ENCODE measurements around the gene IL4.
A peak's percentile ranks its signal among the peaks of the same experiment; 100 is the strongest.

The IL4 gene

DNA sequence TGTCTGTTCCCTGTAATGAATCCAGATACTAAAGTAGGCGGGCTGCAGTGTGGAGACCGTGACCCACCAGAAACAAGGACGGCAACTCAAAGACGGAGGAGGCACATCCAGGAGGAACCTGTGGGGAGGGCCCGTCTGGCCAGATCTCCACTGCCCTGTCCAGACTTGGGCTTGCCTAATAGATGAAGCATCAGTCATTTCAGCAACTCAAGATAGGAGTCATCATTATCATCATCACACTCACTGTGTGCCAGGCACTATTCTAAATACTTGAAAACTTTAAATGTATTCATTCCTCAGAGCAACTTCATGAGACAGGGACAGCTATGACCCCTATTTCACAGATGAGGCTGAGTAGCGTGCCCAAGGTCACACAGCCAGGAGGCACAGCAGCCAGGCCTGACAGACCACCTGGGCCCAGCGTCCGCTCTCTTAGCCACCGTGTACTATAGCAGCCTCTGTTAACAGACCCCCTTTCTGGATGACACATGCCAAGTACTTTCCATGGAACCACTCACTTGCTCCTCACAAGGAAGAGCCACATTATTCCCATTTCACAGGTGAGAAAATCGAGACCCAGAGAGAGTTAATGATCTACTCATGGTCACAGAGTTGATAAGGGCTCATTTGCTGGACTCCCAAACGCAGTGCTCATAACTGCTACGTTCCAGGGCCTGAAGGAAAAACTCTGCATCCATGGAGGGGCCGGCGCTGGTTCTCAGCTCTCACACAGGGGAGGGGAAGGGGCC lies 4.9 kb upstream of the IL4 start:
- DNase-seq (ENCODE audit: extremely low read depth, low read depth): no peak
- TF ChIP-seq, protein P1, sequence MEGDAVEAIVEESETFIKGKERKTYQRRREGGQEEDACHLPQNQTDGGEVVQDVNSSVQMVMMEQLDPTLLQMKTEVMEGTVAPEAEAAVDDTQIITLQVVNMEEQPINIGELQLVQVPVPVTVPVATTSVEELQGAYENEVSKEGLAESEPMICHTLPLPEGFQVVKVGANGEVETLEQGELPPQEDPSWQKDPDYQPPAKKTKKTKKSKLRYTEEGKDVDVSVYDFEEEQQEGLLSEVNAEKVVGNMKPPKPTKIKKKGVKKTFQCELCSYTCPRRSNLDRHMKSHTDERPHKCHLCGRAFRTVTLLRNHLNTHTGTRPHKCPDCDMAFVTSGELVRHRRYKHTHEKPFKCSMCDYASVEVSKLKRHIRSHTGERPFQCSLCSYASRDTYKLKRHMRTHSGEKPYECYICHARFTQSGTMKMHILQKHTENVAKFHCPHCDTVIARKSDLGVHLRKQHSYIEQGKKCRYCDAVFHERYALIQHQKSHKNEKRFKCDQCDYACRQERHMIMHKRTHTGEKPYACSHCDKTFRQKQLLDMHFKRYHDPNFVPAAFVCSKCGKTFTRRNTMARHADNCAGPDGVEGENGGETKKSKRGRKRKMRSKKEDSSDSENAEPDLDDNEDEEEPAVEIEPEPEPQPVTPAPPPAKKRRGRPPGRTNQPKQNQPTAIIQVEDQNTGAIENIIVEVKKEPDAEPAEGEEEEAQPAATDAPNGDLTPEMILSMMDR (IDR thresholded peaks at IDR 0.05; ENCODE audit: low read depth, low read length): no peak

DNA sequence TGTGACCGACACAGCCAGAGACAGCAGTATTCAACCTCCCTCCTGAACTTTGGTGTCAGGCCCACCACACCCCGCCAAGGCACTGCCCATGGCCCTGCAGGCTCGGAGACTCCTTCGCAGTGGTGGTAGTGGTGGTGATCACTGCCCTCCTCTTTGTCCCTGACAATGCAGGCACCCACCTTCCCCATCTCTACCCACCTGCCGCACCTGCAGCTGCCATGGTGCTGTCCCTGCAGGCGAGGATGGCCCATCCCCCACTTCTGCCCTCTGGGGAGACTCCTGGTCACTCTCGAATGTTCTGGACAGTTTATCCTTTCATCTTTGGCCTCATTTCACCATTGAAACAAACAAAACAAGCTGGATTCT lies 4.4 kb upstream of the IL4 start:
- no peak for DNase-seq (ENCODE audit: extremely low read depth, low read depth)

DNA sequence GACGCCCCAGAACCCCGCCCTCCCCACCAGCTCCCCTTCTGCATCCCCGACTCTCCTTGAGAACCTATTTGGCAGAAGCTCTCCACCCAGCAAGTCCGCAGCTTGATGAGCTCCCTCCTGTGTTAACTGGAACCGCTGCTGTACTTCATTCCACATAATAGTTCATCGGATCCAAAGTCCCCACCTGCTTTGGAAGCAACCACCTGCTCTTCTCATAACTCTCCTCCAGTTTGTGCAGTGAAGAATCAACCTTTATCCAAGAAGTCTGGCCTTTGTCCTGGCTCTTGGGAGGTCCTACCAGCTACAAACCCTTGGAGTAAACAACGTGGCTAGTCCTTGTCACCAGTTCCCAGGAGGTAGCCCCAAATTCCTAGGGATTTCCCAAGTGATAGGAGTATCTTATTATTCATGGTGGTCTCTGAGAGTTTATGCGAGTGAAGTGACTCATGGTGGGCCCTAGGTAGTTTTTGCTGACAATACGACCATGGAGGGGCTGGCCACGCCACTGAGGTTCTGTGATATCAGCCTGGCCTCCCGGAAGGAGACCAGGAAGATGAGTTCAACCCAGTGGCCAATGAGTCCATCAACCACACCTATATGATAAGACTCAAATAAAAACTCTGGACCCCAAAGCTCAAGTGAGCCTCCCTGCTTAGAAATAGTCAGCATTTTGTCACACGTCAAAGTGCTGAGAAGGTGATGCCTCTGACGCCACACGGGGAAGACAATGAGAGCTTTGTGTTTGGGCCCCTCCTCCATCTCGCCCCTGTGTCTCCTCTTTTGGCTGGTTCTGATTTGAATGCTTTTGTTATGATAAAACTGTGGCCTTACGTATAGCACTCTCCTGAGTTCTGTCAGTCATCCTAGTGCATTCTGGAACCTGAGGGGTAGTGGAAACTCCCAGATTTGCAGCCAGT lies 3.6 kb upstream of the IL4 start:
- no peak for DNase-seq (ENCODE audit: extremely low read depth, low read depth)
- TF ChIP-seq, protein P1 (IDR thresholded peaks at IDR 0.05; ENCODE audit: low read depth, low read length): no peak

More for the DNA sequence above, 4.4 kb upstream of the IL4 start:
- TF ChIP-seq, protein P1 (IDR thresholded peaks at IDR 0.05; ENCODE audit: low read depth, low read length): no peak

DNA sequence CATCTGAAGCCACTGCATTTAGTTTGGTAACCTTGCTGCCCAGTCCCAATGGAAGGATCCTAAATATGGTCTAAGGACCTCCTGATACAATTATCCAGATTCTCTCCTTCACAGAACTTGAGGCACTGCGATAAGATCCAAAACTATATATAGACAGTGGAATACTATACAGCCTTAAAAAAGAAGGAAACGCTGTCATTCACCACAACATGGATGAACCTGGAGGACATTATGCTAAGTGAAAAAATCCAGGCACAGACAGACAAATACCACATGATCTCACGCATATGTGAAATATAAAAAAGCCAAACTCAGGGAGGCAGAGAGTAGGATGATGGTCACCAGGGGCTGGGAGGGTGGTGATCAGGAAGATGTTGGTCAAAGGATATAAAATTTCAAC lies 2.8 kb upstream of the IL4 start:
- DNase-seq (ENCODE audit: extremely low read depth, low read depth): no peak
- TF ChIP-seq, protein P1 (IDR thresholded peaks at IDR 0.05; ENCODE audit: low read depth, low read length): no peak

DNA sequence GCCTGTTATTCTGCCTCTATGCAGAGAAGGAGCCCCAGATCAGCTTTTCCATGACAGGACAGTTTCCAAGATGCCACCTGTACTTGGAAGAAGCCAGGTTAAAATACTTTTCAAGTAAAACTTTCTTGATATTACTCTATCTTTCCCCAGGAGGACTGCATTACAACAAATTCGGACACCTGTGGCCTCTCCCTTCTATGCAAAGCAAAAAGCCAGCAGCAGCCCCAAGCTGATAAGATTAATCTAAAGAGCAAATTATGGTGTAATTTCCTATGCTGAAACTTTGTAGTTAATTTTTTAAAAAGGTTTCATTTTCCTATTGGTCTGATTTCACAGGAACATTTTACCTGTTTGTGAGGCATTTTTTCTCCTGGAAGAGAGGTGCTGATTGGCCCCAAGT lies 301 bp upstream of the IL4 start:
- DNase-seq (ENCODE audit: extremely low read depth, low read depth): no peak
- TF ChIP-seq, protein P1 (IDR thresholded peaks at IDR 0.05; ENCODE audit: low read depth, low read length): no peak

DNA sequence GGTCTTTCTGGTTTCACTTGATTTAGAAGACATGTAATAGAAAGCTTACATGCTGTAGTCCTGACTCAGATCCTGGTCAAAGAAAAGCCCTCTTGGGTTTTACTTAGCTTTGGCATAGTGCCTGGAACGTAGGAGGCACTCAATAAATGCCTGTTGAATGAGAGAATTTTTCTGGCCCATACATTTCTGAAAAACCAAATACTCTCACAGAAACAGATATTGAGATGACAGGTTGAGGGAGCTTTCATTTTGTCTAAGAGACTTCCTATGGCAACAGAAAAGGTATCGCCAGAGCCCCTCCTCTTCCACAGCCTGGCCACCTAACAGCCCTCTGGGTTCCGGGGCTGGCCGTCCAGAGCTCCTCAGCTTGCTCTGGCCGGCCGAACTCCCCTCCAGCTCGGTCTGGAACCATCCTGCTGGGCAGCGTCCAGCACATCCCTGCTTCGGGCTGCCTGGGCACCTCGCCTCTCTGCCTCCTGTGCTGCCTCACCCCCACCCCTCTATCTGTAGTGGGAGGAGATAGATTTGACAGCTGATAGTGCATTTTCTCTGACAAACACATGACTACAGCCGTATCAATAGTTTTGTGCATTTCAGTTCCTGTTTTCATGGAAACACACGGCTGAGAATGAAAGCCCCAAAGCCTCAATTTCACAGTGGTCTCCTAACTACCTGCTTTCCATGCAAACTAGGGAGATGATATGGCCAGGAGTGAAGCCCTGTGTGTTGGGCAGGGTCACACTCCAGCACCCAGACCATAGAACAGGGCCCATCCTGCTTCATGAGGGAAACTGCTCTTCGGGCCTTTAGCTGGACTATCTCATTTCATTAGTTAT lies 1.1 kb downstream of the IL4 start:
- DNase-seq (ENCODE audit: extremely low read depth, low read depth): peak; percentile 81
- TF ChIP-seq, protein P1 (IDR thresholded peaks at IDR 0.05; ENCODE audit: low read depth, low read length): no peak
